Measurements from ENCODE around the gene MAML1.

GRCh38 chr5:179795863-179796833 is 63.5 kb downstream of the MAML1 start:
- TF ChIP-seq CTCF (IDR thresholded peaks at IDR 0.05) (peak; percentile 35 to 97 (median 90)), POLR2A (IDR thresholded peaks at IDR 0.05) (peak; percentile 40 to 58 (median 49))

Data from body of pancreas (tissue), 4 donors.